Calu3 (cell line): ENCODE results near the gene NPIPA5. TPM values are rescaled to one million over a fixed set of nuclear protein-coding genes. Genes with fewer than 3 reads are reported as not detected.
"Not testable (repeated sequence)": the region's sequence is repeated elsewhere in the genome, so short reads cannot be mapped to it uniquely, and the experiment has no call there.

Experiments
- BruUV-seq: library from RNA; stranded (reverse); fragments of 400-500 nt; replicated peaks from 2 replicates; lab custom pipeline; 2021; lab: Mats Ljungman, UMichigan
- CTCF ChIA-PET: fragments of 300-600 bp; sonication (Branson Sonifier 250); formaldehyde crosslinking; loops from one replicate; lab custom pipeline; 2022; ENCODE audit warnings: antibody characterized with exemption; lab: Charles Lee
- DNase-seq: peaks from one replicate; pipeline ENCODE4 v3.0.0; 2022
- H3K27ac Mint-ChIP-seq: one replicate; pipeline ENCODE4 v1.8.0; 2022; ENCODE audit warnings: mixed read lengths; ENCODE audit not compliant: unreplicated experiment
- H3K27me3 Mint-ChIP-seq: one replicate; pipeline ENCODE4 v1.8.0; 2022; ENCODE audit warnings: mixed read lengths; ENCODE audit not compliant: unreplicated experiment
- H3K36me3 Mint-ChIP-seq: one replicate; pipeline ENCODE4 v1.8.0; 2022; ENCODE audit warnings: mild to moderate bottlenecking, moderate library complexity, mixed read lengths; ENCODE audit not compliant: insufficient read depth, unreplicated experiment
- H3K4me1 Mint-ChIP-seq: one replicate; pipeline ENCODE4 v1.8.0; 2022; ENCODE audit warnings: mild to moderate bottlenecking, low read depth, mixed read lengths; ENCODE audit not compliant: unreplicated experiment
- H3K4me3 Mint-ChIP-seq: one replicate; pipeline ENCODE4 v1.8.0; 2022; ENCODE audit warnings: mild to moderate bottlenecking, low read depth, moderate library complexity, mixed read lengths; ENCODE audit not compliant: unreplicated experiment
- H3K9me3 Mint-ChIP-seq: one replicate; pipeline ENCODE4 v1.8.0; 2022; ENCODE audit warnings: low read depth, mixed read lengths; ENCODE audit not compliant: unreplicated experiment
- CTCF ChIP-seq: fragments of 200-600 bp; IDR thresholded peaks from one replicate; pipeline ENCODE4 v1.8.0; 2022; ENCODE audit warnings: antibody characterized with exemption; ENCODE audit not compliant: unreplicated experiment
- intact Hi-C: fragments of 100-400 bp; cut with micrococcal nuclease; formaldehyde crosslinking; loops from one replicate; pipeline ENCODE4 v1.10.0; 2022; ENCODE audit not compliant: unreplicated experiment
- total RNA-seq: library from RNA; stranded (reverse); gene quantifications from 2 replicates; pipeline ENCODE4 v1.2.3, GENCODE V29; 2022

Gene NPIPA5
- total RNA-seq, 1 experiment from 2014 or later, result 18.3 TPM

GRCh38 chr16:15404792-15405191 is 26.7 kb upstream of the NPIPA5 start:
- H3K9me3 Mint-ChIP-seq, result no peaks in the 10 kb centered on the region
- no peak for DNase-seq
- CTCF ChIA-PET, result no interaction called here
- BruUV-seq, result no TSS peak
- H3K27me3 Mint-ChIP-seq, result no peaks in the 10 kb centered on the region
- intact Hi-C loops, result no loop called here
- no peak overlapping the region for H3K4me3 Mint-ChIP-seq
- no peaks in the 10 kb centered on the region for H3K4me1 Mint-ChIP-seq
- no peak for TF ChIP-seq CTCF
- peaks cover 4% of the 10 kb centered on the region for H3K36me3 Mint-ChIP-seq
- H3K27ac Mint-ChIP-seq, result no peak overlapping the region

- intact Hi-C loops, H3K36me3 Mint-ChIP-seq, H3K9me3 Mint-ChIP-seq, CTCF ChIA-PET, BruUV-seq, H3K27ac Mint-ChIP-seq, H3K4me1 Mint-ChIP-seq, DNase-seq, H3K27me3 Mint-ChIP-seq, H3K4me3 Mint-ChIP-seq: not testable (repeated sequence)
Observed at GRCh38 chr16:15404091-15404490, 26.0 kb upstream of the NPIPA5 start.

GRCh38 chr16:15403392-15403995 is 25.4 kb upstream of the NPIPA5 start:
- intact Hi-C loops, result no loop called here
- H3K4me1 Mint-ChIP-seq, result no peaks in the 10 kb centered on the region
- peaks cover 4% of the 10 kb centered on the region for H3K36me3 Mint-ChIP-seq
- TF ChIP-seq CTCF, result no peak
- no peak overlapping the region for H3K4me3 Mint-ChIP-seq
- no peak for DNase-seq
- H3K9me3 Mint-ChIP-seq, result no peaks in the 10 kb centered on the region
- CTCF ChIA-PET, result interaction anchor here (0.7 kb wide), 1 partner anchor 54 kb away, joined by 4 read pairs; no protein-coding TSS in a partner anchor
- H3K27ac Mint-ChIP-seq, result no peak overlapping the region
- H3K27me3 Mint-ChIP-seq, result no peaks in the 10 kb centered on the region
- BruUV-seq, result no TSS peak

- Mint-ChIP-seq H3K9me3 (no peaks in the 10 kb centered on the region), H3K4me1 (peaks cover 3% of the 10 kb centered on the region), H3K27me3 (no peaks in the 10 kb centered on the region), H3K27ac (no peak overlapping the region), H3K4me3 (no peak overlapping the region), H3K36me3 (peaks cover 4% of the 10 kb centered on the region)
- intact Hi-C loops, result no loop called here
- CTCF ChIA-PET, result no interaction called here
- DNase-seq, result no peak
- no TSS peak for BruUV-seq
- TF ChIP-seq CTCF, result no peak
Observed at GRCh38 chr16:15401972-15402371, 23.9 kb upstream of the NPIPA5 start.

GRCh38 chr16:15400314-15400713 is 22.2 kb upstream of the NPIPA5 start:
- intact Hi-C loops, H3K4me3 Mint-ChIP-seq, CTCF ChIA-PET, BruUV-seq, H3K27ac Mint-ChIP-seq, H3K9me3 Mint-ChIP-seq, H3K27me3 Mint-ChIP-seq, DNase-seq: not testable (repeated sequence)
- peaks cover 12% of the 10 kb centered on the region for H3K4me1 Mint-ChIP-seq
- H3K36me3 Mint-ChIP-seq, result peaks cover 15% of the 10 kb centered on the region
